ENCODE data around the gene KLHL8.

DNA sequence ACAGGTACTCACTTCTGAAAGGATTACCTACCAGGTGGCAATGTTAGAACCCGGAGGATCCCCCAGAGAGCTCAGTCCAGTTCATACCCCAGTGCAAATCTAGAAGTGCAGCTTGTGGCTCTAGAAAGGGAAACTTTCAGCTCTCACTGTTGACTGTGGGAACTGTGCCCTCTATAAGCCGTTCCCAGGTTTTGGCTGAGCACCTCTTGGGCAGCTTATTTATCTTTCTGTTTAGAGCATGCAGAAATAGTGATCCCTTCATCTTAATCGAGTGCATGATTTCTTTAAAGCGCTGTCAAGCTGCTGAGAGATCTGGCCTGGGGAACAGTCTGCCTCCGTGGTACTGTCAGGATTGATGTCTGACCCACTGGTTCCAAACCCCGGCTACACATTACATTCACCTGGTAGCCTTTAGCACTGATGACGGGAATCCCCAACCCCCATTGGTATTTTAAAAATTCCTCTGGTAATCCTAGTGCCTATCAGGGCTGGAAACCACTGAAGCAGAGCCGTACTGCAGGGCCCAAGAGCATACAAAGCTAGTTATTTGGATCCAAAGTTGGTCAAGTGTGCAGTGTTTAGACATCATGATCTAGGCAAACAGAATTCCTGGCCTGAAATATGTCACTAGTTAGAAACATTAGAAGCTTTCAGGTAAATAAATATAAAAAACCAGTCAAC is 103.2 kb downstream of the KLHL8 start:
- TF ChIP-seq, protein P1, sequence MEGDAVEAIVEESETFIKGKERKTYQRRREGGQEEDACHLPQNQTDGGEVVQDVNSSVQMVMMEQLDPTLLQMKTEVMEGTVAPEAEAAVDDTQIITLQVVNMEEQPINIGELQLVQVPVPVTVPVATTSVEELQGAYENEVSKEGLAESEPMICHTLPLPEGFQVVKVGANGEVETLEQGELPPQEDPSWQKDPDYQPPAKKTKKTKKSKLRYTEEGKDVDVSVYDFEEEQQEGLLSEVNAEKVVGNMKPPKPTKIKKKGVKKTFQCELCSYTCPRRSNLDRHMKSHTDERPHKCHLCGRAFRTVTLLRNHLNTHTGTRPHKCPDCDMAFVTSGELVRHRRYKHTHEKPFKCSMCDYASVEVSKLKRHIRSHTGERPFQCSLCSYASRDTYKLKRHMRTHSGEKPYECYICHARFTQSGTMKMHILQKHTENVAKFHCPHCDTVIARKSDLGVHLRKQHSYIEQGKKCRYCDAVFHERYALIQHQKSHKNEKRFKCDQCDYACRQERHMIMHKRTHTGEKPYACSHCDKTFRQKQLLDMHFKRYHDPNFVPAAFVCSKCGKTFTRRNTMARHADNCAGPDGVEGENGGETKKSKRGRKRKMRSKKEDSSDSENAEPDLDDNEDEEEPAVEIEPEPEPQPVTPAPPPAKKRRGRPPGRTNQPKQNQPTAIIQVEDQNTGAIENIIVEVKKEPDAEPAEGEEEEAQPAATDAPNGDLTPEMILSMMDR (IDR thresholded peaks at IDR 0.05; ENCODE audit: insufficient read depth, low read length), result no peak
- TF ChIP-seq GABPA (IDR thresholded peaks at IDR 0.05; ENCODE audit: low read depth) (no peak), POLR2AphosphoS5 (IDR thresholded peaks at IDR 0.05; ENCODE audit: low read depth) (no peak)
- TF ChIP-seq, protein P2, sequence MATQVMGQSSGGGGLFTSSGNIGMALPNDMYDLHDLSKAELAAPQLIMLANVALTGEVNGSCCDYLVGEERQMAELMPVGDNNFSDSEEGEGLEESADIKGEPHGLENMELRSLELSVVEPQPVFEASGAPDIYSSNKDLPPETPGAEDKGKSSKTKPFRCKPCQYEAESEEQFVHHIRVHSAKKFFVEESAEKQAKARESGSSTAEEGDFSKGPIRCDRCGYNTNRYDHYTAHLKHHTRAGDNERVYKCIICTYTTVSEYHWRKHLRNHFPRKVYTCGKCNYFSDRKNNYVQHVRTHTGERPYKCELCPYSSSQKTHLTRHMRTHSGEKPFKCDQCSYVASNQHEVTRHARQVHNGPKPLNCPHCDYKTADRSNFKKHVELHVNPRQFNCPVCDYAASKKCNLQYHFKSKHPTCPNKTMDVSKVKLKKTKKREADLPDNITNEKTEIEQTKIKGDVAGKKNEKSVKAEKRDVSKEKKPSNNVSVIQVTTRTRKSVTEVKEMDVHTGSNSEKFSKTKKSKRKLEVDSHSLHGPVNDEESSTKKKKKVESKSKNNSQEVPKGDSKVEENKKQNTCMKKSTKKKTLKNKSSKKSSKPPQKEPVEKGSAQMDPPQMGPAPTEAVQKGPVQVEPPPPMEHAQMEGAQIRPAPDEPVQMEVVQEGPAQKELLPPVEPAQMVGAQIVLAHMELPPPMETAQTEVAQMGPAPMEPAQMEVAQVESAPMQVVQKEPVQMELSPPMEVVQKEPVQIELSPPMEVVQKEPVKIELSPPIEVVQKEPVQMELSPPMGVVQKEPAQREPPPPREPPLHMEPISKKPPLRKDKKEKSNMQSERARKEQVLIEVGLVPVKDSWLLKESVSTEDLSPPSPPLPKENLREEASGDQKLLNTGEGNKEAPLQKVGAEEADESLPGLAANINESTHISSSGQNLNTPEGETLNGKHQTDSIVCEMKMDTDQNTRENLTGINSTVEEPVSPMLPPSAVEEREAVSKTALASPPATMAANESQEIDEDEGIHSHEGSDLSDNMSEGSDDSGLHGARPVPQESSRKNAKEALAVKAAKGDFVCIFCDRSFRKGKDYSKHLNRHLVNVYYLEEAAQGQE (IDR thresholded peaks at IDR 0.05; ENCODE audit: insufficient replicate concordance, low read depth), result no peak

Measured in HL-60 (cell line).